GM12878 (cell line): Measurements from ENCODE around the gene DPP9. TPM values are rescaled to one million over a fixed set of nuclear protein-coding genes. Genes with fewer than 3 reads are reported as not detected.

Source experiments
- ATAC-seq: fragments of 200-7000 bp; cut with Tn5 transposase; 3 replicates; pipeline ENCODE4 v1.9.1; 2020; ENCODE audit warnings: mild to moderate bottlenecking, moderate library complexity
- BruUV-seq: library from RNA; stranded (reverse); fragments of 400-500 nt; replicated peaks from 2 replicates; lab custom pipeline; 2021; lab: Mats Ljungman, UMichigan
- CTCF ChIA-PET: fragments of 300-600 bp; sonication (Branson Sonifier 250); formaldehyde crosslinking; extraction: SDS; loops from one replicate; lab custom pipeline; 2021; ENCODE audit warnings: inconsistent platforms; lab: Yijun Ruan, JAX
- POLR2A ChIA-PET: fragments of 350-600 bp; formaldehyde crosslinking; extraction: SDS; loops from one replicate; lab custom pipeline; 2021; ENCODE audit warnings: inconsistent platforms; lab: Charles Lee
- RAD21 ChIA-PET: fragments of 300-600 bp; sonication (Branson Sonifier 250); formaldehyde crosslinking; loops from one replicate; lab custom pipeline; 2023; ENCODE audit warnings: antibody characterized with exemption; ENCODE audit not compliant: unreplicated experiment; lab: Charles Lee
- SMC1A ChIA-PET: fragments of 300-600 bp; sonication (Branson Sonifier 250); formaldehyde crosslinking; loops from one replicate; lab custom pipeline; 2023; ENCODE audit not compliant: unreplicated experiment, uncharacterized antibody; lab: Charles Lee
- DNase-seq: peaks from one replicate; pipeline ENCODE4 v3.0.0-alpha.2; 2011; ENCODE audit warnings: low read depth, low spot score
- FAIRE-seq: peaks from 3 replicates; lab custom pipeline; 2011; peaks lifted over from hg19 to GRCh38; lab: Jason Lieb, UNC
- H2AFZ ChIP-seq: 2 replicates; pipeline ENCODE4 v1.6.0; 2011; ENCODE audit warnings: low read depth, low read length, control low read depth; ENCODE audit not compliant: control insufficient read depth
- H3K27ac ChIP-seq: 2 replicates; pipeline ENCODE4 v1.5.1; 2011; ENCODE audit warnings: control low read depth; ENCODE audit not compliant: control insufficient read depth, insufficient read depth
- H3K27me3 ChIP-seq, 2 experiments: replicated peaks in 1 of 2; 2 replicates each; pipeline versions ENCODE4 v1.6.0 to v1.6.1; 2011; ENCODE audit warnings: low read length in 1 of 2; ENCODE audit not compliant: control insufficient read depth in 2 of 2, insufficient read depth in 2 of 2
- H3K36me3 ChIP-seq, 2 experiments: 2 replicates each; pipeline ENCODE4 v1.5.1; 2011; ENCODE audit warnings: low read length in 1 of 2; ENCODE audit not compliant: control insufficient read depth in 2 of 2, insufficient read depth in 2 of 2
- H3K4me1 ChIP-seq: 2 replicates; pipeline ENCODE4 v1.6.1; 2011; ENCODE audit warnings: mild to moderate bottlenecking, low read length, moderate library complexity, mixed read lengths; ENCODE audit not compliant: control insufficient read depth, insufficient read depth
- H3K4me2 ChIP-seq: 2 replicates; pipeline ENCODE4 v1.6.0; 2011; ENCODE audit warnings: control low read depth; ENCODE audit not compliant: control insufficient read depth, insufficient read depth
- H3K4me3 ChIP-seq: fragments of 200-600 bp; sonication (generic); 2 replicates; pipeline ENCODE4 v1.5.1; 2016
- H3K79me2 ChIP-seq: 2 replicates; pipeline ENCODE4 v1.6.0; 2011; ENCODE audit warnings: low read length; ENCODE audit not compliant: control insufficient read depth, insufficient read depth
- H3K9ac ChIP-seq: 2 replicates; pipeline ENCODE4 v1.8.0; 2011; ENCODE audit warnings: low read length, control low read depth, mixed read lengths; ENCODE audit not compliant: control insufficient read depth, insufficient read depth
- H3K9me3 ChIP-seq: replicated peaks from 3 replicates; pipeline ENCODE4 v1.5.1; 2011; ENCODE audit warnings: mild to moderate bottlenecking, low read length; ENCODE audit not compliant: control insufficient read depth, insufficient read depth
- H4K20me1 ChIP-seq: 2 replicates; pipeline ENCODE4 v1.6.0; 2011; ENCODE audit not compliant: control insufficient read depth, insufficient read depth
- ASH2L ChIP-seq: fragments of 300-600, 200-600 bp; sonication (generic); IDR thresholded peaks from 2 replicates; pipeline ENCODE4 v1.6.1; 2017; ENCODE audit warnings: low read depth, mild to moderate bottlenecking, borderline replicate concordance
- ESRRA ChIP-seq: IDR thresholded peaks from 2 replicates; pipeline ENCODE4 v1.6.1; 2012; ENCODE audit warnings: mild to moderate bottlenecking, low read length, improper control_type of control experiment
- RBBP5 ChIP-seq: fragments of 200-600 bp; sonication (generic); conservative IDR thresholded peaks from 2 replicates; pipeline ENCODE4 v1.6.1; 2016
- SMAD1 ChIP-seq: fragments of 450-650 bp; IDR thresholded peaks from 2 replicates; pipeline ENCODE4 v1.6.1; 2018; ENCODE audit warnings: mild to moderate bottlenecking, low read depth; ENCODE audit not compliant: partially characterized antibody
- TAF1 ChIP-seq: IDR thresholded peaks from 2 replicates; pipeline ENCODE4 v1.6.1; 2011; ENCODE audit warnings: mild to moderate bottlenecking, low read depth, low read length, borderline replicate concordance
- TCF12 ChIP-seq: IDR thresholded peaks from 2 replicates; pipeline ENCODE4 v1.6.1; 2011; ENCODE audit warnings: low read depth, mild to moderate bottlenecking, low read length
- TCF3 ChIP-seq: IDR thresholded peaks from 2 replicates; pipeline ENCODE4 v1.6.1; 2012; ENCODE audit warnings: low read depth, mild to moderate bottlenecking, low read length, borderline replicate concordance; ENCODE audit not compliant: insufficient read depth
- YY1 ChIP-seq: IDR thresholded peaks from 2 replicates; pipeline ENCODE4 v1.6.1; 2011; ENCODE audit warnings: low read depth, mild to moderate bottlenecking, low read length
- ZBED1 ChIP-seq: IDR thresholded peaks from 2 replicates; pipeline ENCODE4 v1.6.1; 2016; ENCODE audit warnings: borderline replicate concordance
- ZZZ3 ChIP-seq: IDR thresholded peaks from 2 replicates; pipeline ENCODE4 v1.6.1; 2011; ENCODE audit warnings: low read depth; ENCODE audit not compliant: control insufficient read depth, insufficient read length
- WGBS: methylation state at CpG from one replicate; pipeline ENCODE4 v1.1.6; 2016; ENCODE audit warnings: low lambda C conversion rate; ENCODE audit not compliant: insufficient replicate concordance, insufficient coverage; ENCODE audit errors: missing lambda C conversion rate; 5-methylcytosine and 5-hydroxymethylcytosine counted together
- in situ Hi-C: fragments of 300-500 bp; cut with MboI; formaldehyde crosslinking; loops from 9 replicates; pipeline ENCODE4 v1.14.3; 2018; ENCODE audit warnings: mixed read lengths
- intact Hi-C: fragments of 100-400 bp; cut with micrococcal nuclease; formaldehyde crosslinking; loops from one replicate; pipeline ENCODE4 v1.14.2; 2022; ENCODE audit not compliant: unreplicated experiment
- polyA plus RNA-seq, 11 experiments: library from polyadenylated mRNA; depleted of rRNA in 4 of 11; unstranded in 6 of 11; stranded (reverse) in 5 of 11; fragments of >200 nt; fragmentation: Nextera tagmentation in 4 of 11; fragmentation: Illumina TruSeq in 1 of 11; extraction: Ambion mirVana in 4 of 11; extraction: Trizol in 1 of 11; gene quantifications; 1 replicate in 1 of 11; 2 replicates in 10 of 11; pipeline versions ENCODE4 v1.2.1 to v1.2.3, GENCODE V29; 2011 to 2016; ENCODE audit warnings: inconsistent platforms in 2 of 11, missing spikeins in 2 of 11, low read depth in 1 of 11
- total RNA-seq, 4 experiments: library from RNA; depleted of rRNA in 3 of 4; stranded (reverse); fragments of >200 nt in 3 of 4; fragmentation: Illumina TruSeq in 1 of 4; extraction: Trizol in 1 of 4; gene quantifications; 2 replicates each; pipeline versions ENCODE4 v1.2.1 to v1.2.3, GENCODE V29; 2013 to 2021
- TF ChIP-seq, protein P1 (sequence below): fragments of 450-650 bp; IDR thresholded peaks from 2 replicates; pipeline ENCODE4 v1.6.1; 2018; ENCODE audit warnings: mild to moderate bottlenecking, low read depth, moderate library complexity; ENCODE audit not compliant: partially characterized antibody
- TF ChIP-seq, protein P2 (sequence below): fragments of 450-650 bp; IDR thresholded peaks from 2 replicates; pipeline ENCODE4 v1.6.1; 2017; ENCODE audit warnings: mild to moderate bottlenecking, moderate library complexity

The DPP9 gene
- total and polyA plus RNA-seq, 10 of the 15 experiments (the other 5 are each of a cell fraction or from before 2014, with no cell fraction given) = 0.64 to 58.6 (median 27.6) TPM

DNA sequence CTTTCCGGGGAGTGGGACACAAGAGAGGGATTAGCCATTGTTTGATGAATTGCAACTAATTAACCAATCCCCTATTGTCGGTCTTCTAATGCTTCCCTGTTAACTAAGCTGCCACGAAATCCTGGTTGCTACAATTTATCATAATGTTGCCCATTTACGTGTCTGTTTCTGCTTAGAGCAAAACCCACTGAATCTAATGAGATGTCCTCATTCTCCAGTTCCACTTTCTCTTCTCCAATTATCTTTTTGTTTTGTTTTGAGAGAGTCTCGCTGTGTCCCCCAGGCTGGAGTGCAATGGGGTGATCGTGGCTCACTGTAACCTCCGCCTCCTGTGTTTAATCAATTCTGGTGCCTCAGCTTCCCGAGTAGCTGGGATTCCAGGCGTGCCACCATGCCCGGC lies 5.2 kb upstream of the DPP9 start:
- Histone ChIP-seq H3K4me3 (no peak overlapping the region), H3K27me3 (no peaks in the 10 kb centered on the region), H3K4me1 (no peaks in the 10 kb centered on the region), H3K4me2 (no peak overlapping the region), H4K20me1 (no peaks in the 10 kb centered on the region), H3K36me3 (no peaks in the 10 kb centered on the region), H3K9ac (no peak overlapping the region), H3K79me2 (no peaks in the 10 kb centered on the region), H3K27ac (no peak overlapping the region), H2AFZ (no peak overlapping the region), H3K9me3 (no peaks in the 10 kb centered on the region)
- DNase-seq (no peak), FAIRE-seq (peak; percentile 7), ATAC-seq (no peak)
- no TSS peak for BruUV-seq
- intact Hi-C loops (no loop called here), in situ Hi-C loops (no loop called here)
- ChIA-PET RAD21 (interaction anchor here (1.0 to 1.5 kb wide), 2 partner anchors 60 to 62 kb away, joined by 3 to 6 read pairs; no protein-coding TSS in a partner anchor), POLR2A (no interaction called here), CTCF (interaction anchor here (0.6 to 7.3 kb wide), 4 partner anchors 33 to 81 kb away, joined by 3 to 160 read pairs (median 3); partner anchors contain the start of gene FEM1A), SMC1A (interaction anchor here (0.8 to 7.3 kb wide), 3 partner anchors 46 to 61 kb away, joined by 3 to 87 read pairs (median 3); partner anchors contain the start of gene FEM1A)
- TF ChIP-seq ESRRA = no peak
- TF ChIP-seq YY1 = no peak
- no peak for TF ChIP-seq TAF1
- no peak for TF ChIP-seq TCF3
- TF ChIP-seq RBBP5 = no peak
- TF ChIP-seq SMAD1 = no peak
- no peak for TF ChIP-seq ASH2L
- TF ChIP-seq, protein P1, sequence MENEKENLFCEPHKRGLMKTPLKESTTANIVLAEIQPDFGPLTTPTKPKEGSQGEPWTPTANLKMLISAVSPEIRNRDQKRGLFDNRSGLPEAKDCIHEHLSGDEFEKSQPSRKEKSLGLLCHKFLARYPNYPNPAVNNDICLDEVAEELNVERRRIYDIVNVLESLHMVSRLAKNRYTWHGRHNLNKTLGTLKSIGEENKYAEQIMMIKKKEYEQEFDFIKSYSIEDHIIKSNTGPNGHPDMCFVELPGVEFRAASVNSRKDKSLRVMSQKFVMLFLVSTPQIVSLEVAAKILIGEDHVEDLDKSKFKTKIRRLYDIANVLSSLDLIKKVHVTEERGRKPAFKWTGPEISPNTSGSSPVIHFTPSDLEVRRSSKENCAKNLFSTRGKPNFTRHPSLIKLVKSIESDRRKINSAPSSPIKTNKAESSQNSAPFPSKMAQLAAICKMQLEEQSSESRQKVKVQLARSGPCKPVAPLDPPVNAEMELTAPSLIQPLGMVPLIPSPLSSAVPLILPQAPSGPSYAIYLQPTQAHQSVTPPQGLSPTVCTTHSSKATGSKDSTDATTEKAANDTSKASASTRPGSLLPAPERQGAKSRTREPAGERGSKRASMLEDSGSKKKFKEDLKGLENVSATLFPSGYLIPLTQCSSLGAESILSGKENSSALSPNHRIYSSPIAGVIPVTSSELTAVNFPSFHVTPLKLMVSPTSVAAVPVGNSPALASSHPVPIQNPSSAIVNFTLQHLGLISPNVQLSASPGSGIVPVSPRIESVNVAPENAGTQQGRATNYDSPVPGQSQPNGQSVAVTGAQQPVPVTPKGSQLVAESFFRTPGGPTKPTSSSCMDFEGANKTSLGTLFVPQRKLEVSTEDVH = no peak
- no peak for TF ChIP-seq ZBED1
- no peak for TF ChIP-seq ZZZ3
- TF ChIP-seq TCF12 = no peak
- TF ChIP-seq, protein P2, sequence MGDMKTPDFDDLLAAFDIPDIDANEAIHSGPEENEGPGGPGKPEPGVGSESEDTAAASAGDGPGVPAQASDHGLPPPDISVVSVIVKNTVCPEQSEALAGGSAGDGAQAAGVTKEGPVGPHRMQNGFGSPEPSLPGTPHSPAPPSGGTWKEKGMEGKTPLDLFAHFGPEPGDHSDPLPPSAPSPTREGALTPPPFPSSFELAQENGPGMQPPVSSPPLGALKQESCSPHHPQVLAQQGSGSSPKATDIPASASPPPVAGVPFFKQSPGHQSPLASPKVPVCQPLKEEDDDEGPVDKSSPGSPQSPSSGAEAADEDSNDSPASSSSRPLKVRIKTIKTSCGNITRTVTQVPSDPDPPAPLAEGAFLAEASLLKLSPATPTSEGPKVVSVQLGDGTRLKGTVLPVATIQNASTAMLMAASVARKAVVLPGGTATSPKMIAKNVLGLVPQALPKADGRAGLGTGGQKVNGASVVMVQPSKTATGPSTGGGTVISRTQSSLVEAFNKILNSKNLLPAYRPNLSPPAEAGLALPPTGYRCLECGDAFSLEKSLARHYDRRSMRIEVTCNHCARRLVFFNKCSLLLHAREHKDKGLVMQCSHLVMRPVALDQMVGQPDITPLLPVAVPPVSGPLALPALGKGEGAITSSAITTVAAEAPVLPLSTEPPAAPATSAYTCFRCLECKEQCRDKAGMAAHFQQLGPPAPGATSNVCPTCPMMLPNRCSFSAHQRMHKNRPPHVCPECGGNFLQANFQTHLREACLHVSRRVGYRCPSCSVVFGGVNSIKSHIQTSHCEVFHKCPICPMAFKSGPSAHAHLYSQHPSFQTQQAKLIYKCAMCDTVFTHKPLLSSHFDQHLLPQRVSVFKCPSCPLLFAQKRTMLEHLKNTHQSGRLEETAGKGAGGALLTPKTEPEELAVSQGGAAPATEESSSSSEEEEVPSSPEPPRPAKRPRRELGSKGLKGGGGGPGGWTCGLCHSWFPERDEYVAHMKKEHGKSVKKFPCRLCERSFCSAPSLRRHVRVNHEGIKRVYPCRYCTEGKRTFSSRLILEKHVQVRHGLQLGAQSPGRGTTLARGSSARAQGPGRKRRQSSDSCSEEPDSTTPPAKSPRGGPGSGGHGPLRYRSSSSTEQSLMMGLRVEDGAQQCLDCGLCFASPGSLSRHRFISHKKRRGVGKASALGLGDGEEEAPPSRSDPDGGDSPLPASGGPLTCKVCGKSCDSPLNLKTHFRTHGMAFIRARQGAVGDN = no peak
- WGBS = 54% methylated on average over 10 of the region's 10 CpGs
